Measurements from ENCODE around the gene SDF2. TPM values are rescaled to one million over a fixed set of nuclear protein-coding genes. Genes with fewer than 3 reads are reported as not detected.
A peak's percentile ranks its signal among the peaks of the same experiment; 100 is the strongest.

The SDF2 gene
- total and polyA plus RNA-seq, 10 of the 15 experiments (the other 5 are each of a cell fraction or from before 2014, with no cell fraction given): 29.8 to 81.0 (median 41.5) TPM

GRCh38 chr17:28644787-28645575 lies 16.7 kb downstream of the SDF2 start, which contains the start of gene BLTP2 (continued):
- TF ChIP-seq ZNF622 (IDR thresholded peaks at IDR 0.05) (no peak), BMI1 (IDR thresholded peaks at IDR 0.05; ENCODE audit: borderline replicate concordance) (no peak), NR2C1 (IDR thresholded peaks at IDR 0.05) (no peak), SIX5 (IDR thresholded peaks at IDR 0.05; ENCODE audit: low read depth, low read length, severe bottlenecking) (peak; percentile 31), NBN (IDR thresholded peaks at IDR 0.05) (no peak; the same call in none of the 2 replicates)

- Histone ChIP-seq H2AFZ (ENCODE audit: control insufficient read depth, low read depth, low read length) (peak overlapping the region; percentile 36), H3K27me3 (replicated peaks in 1 of 2; ENCODE audit: control insufficient read depth in 2 of 2, insufficient read depth in 2 of 2, low read length in 1 of 2) (no peaks in the 10 kb centered on the region), H3K4me3 (peak overlapping the region; percentile 85), H3K4me1 (ENCODE audit: control insufficient read depth, insufficient read depth, low read length) (peaks cover 14% of the 10 kb centered on the region), H3K4me2 (ENCODE audit: control insufficient read depth, insufficient read depth) (peak overlapping the region; percentile 26), H4K20me1 (ENCODE audit: control insufficient read depth, insufficient read depth) (no peaks in the 10 kb centered on the region; the same call in 1 of the 2 replicates), H3K27ac (ENCODE audit: control insufficient read depth, insufficient read depth) (peak overlapping the region; percentile 85), H3K79me2 (ENCODE audit: control insufficient read depth, insufficient read depth, low read length) (peaks cover 33% of the 10 kb centered on the region), H3K9ac (ENCODE audit: control insufficient read depth, insufficient read depth, low read length) (peak overlapping the region; percentile 80), H3K9me3 (replicated peaks; ENCODE audit: control insufficient read depth, insufficient read depth, low read length) (no peaks in the 10 kb centered on the region), H3K36me3 (ENCODE audit: control insufficient read depth in 2 of 2, insufficient read depth in 2 of 2, low read length in 1 of 2) (peaks cover 15 to 34% of the 10 kb centered on the region in 2 experiments)
- intact Hi-C loops (cut with micrococcal nuclease; ENCODE audit: unreplicated experiment): loop anchor here (2.0 kb wide), 1 partner anchor 45 kb away; the partner anchor contains the start of gene SPAG5
- CTCF ChIA-PET: interaction anchor here (0.8 to 7.5 kb wide), 26 partner anchors 8 to 473 kb away, joined by 3 to 84 read pairs (median 4); partner anchors contain the start of genes NEK8, PROCA1, RPL23A and SDF2
- RAD21 ChIA-PET (ENCODE audit: unreplicated experiment): interaction anchor here (0.9 to 2.9 kb wide), 9 partner anchors 18 to 473 kb away, joined by 3 to 22 read pairs (median 5); partner anchors contain the start of genes ALDOC, PIGS, PROCA1 and RPL23A
- DNase-seq (ENCODE audit: low read depth, low spot score) (no peak), ATAC-seq (peak; percentile 34), FAIRE-seq (peak; percentile 86)
- SMC1A ChIA-PET (ENCODE audit: uncharacterized antibody, unreplicated experiment): interaction anchor here (0.7 to 2.1 kb wide), 13 partner anchors 10 to 473 kb away, joined by 3 to 15 read pairs (median 3); partner anchors contain the start of genes PHF12, PIGS, PROCA1 and RPL23A
- POLR2A ChIA-PET: interaction anchor here (0.5 to 5.4 kb wide), 19 partner anchors 10 to 305 kb away, joined by 3 to 46 read pairs (median 7); partner anchors contain the start of genes ALDOC, NEK8, PIGS and PROCA1
- in situ Hi-C loops (cut with MboI): no loop called here
- BruUV-seq (replicated peaks): no TSS peak
- 0% methylated on average over 18 of the region's 18 CpGs for WGBS (ENCODE audit: insufficient coverage, insufficient replicate concordance, low lambda C conversion rate, missing lambda C conversion rate)
- peak; percentile 31; the same call in 1 of the 2 replicates for TF ChIP-seq EED (IDR thresholded peaks at IDR 0.05; ENCODE audit: low read depth)
- TF ChIP-seq PBX3 (IDR thresholded peaks at IDR 0.05; ENCODE audit: insufficient replicate concordance, low read depth, low read length): no peak
- peak; percentile 80 for TF ChIP-seq SPI1 (IDR thresholded peaks at IDR 0.05; ENCODE audit: borderline replicate concordance, insufficient read depth, low read depth, low read length)
- TF ChIP-seq IKZF1 (conservative IDR thresholded peaks at IDR 0.05): peak; percentile 64
- TF ChIP-seq GABPA (IDR thresholded peaks at IDR 0.05; ENCODE audit: low read depth): peak; percentile 59; the same call in 1 of the 2 replicates
- TF ChIP-seq CREM (IDR thresholded peaks at IDR 0.05; ENCODE audit: low read depth): no peak
- TF ChIP-seq YY1 (IDR thresholded peaks at IDR 0.05; ENCODE audit: low read depth, low read length): peak; percentile 19; the same call in 1 of the 2 replicates
- no peak for TF ChIP-seq SMAD5 (IDR thresholded peaks at IDR 0.05; ENCODE audit: low read depth)
- peak; percentile 77 for TF ChIP-seq PKNOX1 (IDR thresholded peaks at IDR 0.05)
- TF ChIP-seq ATF2 (IDR thresholded peaks at IDR 0.05; ENCODE audit: low read length): no peak
- TF ChIP-seq SMC3 (IDR thresholded peaks at IDR 0.05; ENCODE audit: borderline replicate concordance, low read length): 0 out of 2 replicates have a peak, but pooled peaks have one; percentile 3
- peak in 1 of 2 experiments; percentile 37; a peak in 1 of 4 replicates for TF ChIP-seq IKZF2 (IDR thresholded peaks at IDR 0.05)
These were observed 17.5 kb downstream of the SDF2 start for GRCh38 chr17:28643983-28644786.

Data from GM12878 (cell line).